Lung (tissue), 12 donors: Measurements from ENCODE around the gene SEPTIN5. TPM values are rescaled to one million over a fixed set of nuclear protein-coding genes. Genes with fewer than 3 reads are reported as not detected.

Experiments used
- ATAC-seq: fragments of 200-7000 bp; cut with Tn5 transposase; one replicate; pipeline ENCODE4 v1.9.1; 2020; ENCODE audit warnings: moderate number of reproducible peaks; ENCODE audit not compliant: insufficient read depth, low FRiP score
- DNase-seq, 3 donors: peaks; one replicate each; pipeline ENCODE4 v3.0.0-alpha.2; 2013 to 2017
- H3K27ac ChIP-seq, 2 donors: one replicate each; pipeline ENCODE4 v1.5.1; 2013; ENCODE audit warnings: mild to moderate bottlenecking in 2 of 2, moderate library complexity in 2 of 2, control low read depth in 1 of 2, inconsistent platforms in 1 of 2, low read depth in 1 of 2, low read length in 1 of 2
- H3K27me3 ChIP-seq, 3 donors: one replicate each; pipeline ENCODE4 v1.5.1; 2013; ENCODE audit warnings: low read length in 2 of 3; ENCODE audit not compliant: control insufficient read depth in 3 of 3, insufficient read depth in 3 of 3
- H3K36me3 ChIP-seq, 4 donors: one replicate each; pipeline ENCODE4 v1.5.1; 2013; ENCODE audit warnings: low read length in 4 of 4, mild to moderate bottlenecking in 1 of 4, moderate library complexity in 1 of 4; ENCODE audit not compliant: control insufficient read depth in 4 of 4, insufficient read depth in 4 of 4
- H3K4me1 ChIP-seq, 5 donors: one replicate each; pipeline ENCODE4 v1.5.1; 2013; ENCODE audit warnings: low read length in 5 of 5, mild to moderate bottlenecking in 2 of 5, moderate library complexity in 1 of 5; ENCODE audit not compliant: control insufficient read depth in 5 of 5, insufficient read depth in 5 of 5
- H3K4me3 ChIP-seq: one replicate; pipeline ENCODE4 v1.5.1; 2013; ENCODE audit warnings: mild to moderate bottlenecking, control low read depth, moderate library complexity
- H3K9ac ChIP-seq, 2 donors: one replicate each; pipeline ENCODE4 v1.5.1; 2013; ENCODE audit warnings: low read length in 2 of 2, control low read depth in 1 of 2; ENCODE audit not compliant: insufficient read depth in 1 of 2
- H3K9me3 ChIP-seq, 4 donors: one replicate each; pipeline ENCODE4 v1.5.1; 2013; ENCODE audit warnings: low read length in 3 of 4, mild to moderate bottlenecking in 1 of 4, moderate library complexity in 1 of 4; ENCODE audit not compliant: control insufficient read depth in 4 of 4, insufficient read depth in 3 of 4
- CTCF ChIP-seq: IDR thresholded peaks from 2 replicates; pipeline ENCODE4 v1.5.1; 2012; ENCODE audit warnings: mild to moderate bottlenecking; ENCODE audit errors: control extremely low read depth, extremely low read depth
- WGBS, 2 donors: extraction: QIAGEN DNeasy Blood & Tissue Kit; methylation state at CpG; one replicate each; pipeline ENCODE4 v1.1.7; 2013; 5-methylcytosine and 5-hydroxymethylcytosine counted together
- polyA plus RNA-seq, 2 donors: library from polyadenylated mRNA; stranded (reverse); fragments of 200-250 nt; gene quantifications; one replicate each; pipeline ENCODE4 v1.2.1, GENCODE V29; 2013
- total RNA-seq, 2 donors: library from RNA; depleted of rRNA in 1 of 2; stranded (reverse); fragments of >200 nt in 1 of 2; gene quantifications; one replicate each; pipeline ENCODE4 v1.2.1, GENCODE V29; 2014 to 2021
- donor health status: control.
- donor health status: control.
- donor health status: Bipolar disorder and iron deficiency.
- donor health status: healthy.
- donor health status: DM: yes; HTN: yes; CAD: no.

The SEPTIN5 gene
- total and polyA plus RNA-seq, 4 donors: 10.4 to 32.5 (median 14.2) TPM

GRCh38 chr22:19757140-19757984 is 43.1 kb downstream of the SEPTIN5 start:
- Histone ChIP-seq H3K9ac (no peak overlapping the region), H3K36me3 (no peaks in the 10 kb centered on the region), H3K4me3 (no peak overlapping the region), H3K27ac (no peak overlapping the region), H3K27me3 (peaks cover 3 to 75% (median 57%) of the 10 kb centered on the region in 3 donors), H3K9me3 (peaks cover 0 to 3% (median 0%) of the 10 kb centered on the region in 4 donors), H3K4me1 (peaks cover 0 to 22% (median 0%) of the 10 kb centered on the region in 5 donors)
- no peak for ATAC-seq
- WGBS, 2 donors: 21 to 33% methylated on average over 16 of the region's 16 CpGs
- no peak for DNase-seq
- no peak for TF ChIP-seq CTCF

DNA sequence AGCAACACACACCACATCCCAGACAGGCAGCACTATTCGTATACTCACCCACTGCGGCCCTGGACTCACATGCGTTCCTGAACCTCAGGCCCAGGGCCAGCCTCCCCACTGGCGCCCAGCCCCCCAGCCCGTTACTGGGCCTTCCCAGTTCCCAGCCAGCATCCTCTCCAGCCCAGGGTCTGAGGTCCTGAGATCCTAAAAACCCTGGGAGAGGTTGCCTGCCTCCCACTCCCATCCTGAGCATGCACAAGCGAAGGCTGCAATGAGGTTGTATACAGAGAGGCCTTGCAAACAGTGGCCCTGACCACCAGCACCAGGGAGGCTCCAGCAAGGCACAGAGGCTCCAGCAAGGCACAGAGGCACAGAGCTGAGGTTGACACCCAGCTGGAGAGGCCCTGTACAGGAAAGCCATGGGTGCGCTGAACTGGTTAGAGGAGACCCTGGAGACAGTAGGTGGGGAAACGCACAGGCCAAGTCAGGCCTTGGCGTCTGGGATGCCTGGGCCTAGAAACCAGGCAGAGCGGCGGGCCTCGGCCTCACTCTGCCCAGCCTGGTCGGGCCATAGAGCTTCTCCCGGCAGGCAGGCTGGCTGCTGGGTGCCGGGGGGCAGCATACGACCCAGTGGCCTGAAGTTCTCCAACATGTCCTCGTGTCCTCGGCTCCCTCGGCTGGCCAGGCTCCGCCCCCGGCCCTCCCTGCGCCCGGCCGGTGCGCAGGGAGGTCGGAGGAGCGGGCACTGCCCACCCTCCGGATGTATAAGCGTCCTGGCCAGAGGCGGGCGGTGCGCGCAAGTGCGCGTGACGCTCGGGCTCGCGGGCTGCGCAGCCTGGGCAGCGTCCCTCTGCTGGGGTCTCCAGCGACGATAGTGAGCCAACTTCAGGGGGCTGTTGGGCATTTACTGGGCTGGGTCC is 43.9 kb downstream of the SEPTIN5 start:
- no peak overlapping the region for H3K27ac ChIP-seq
- ATAC-seq (no peak), DNase-seq (no peak)
- 38 to 48% methylated on average over 33 to 43 of the region's 43 CpGs for WGBS, 2 donors
- no peak overlapping the region for H3K9ac ChIP-seq
- peaks cover 3 to 76% (median 56%) of the 10 kb centered on the region in 3 donors for H3K27me3 ChIP-seq
- no peak for TF ChIP-seq CTCF
- H3K9me3 ChIP-seq: peaks cover 0 to 3% (median 0%) of the 10 kb centered on the region in 4 donors
- H3K4me1 ChIP-seq: peaks cover 0 to 22% (median 0%) of the 10 kb centered on the region in 5 donors
- H3K36me3 ChIP-seq: no peaks in the 10 kb centered on the region
- no peak overlapping the region for H3K4me3 ChIP-seq

DNA sequence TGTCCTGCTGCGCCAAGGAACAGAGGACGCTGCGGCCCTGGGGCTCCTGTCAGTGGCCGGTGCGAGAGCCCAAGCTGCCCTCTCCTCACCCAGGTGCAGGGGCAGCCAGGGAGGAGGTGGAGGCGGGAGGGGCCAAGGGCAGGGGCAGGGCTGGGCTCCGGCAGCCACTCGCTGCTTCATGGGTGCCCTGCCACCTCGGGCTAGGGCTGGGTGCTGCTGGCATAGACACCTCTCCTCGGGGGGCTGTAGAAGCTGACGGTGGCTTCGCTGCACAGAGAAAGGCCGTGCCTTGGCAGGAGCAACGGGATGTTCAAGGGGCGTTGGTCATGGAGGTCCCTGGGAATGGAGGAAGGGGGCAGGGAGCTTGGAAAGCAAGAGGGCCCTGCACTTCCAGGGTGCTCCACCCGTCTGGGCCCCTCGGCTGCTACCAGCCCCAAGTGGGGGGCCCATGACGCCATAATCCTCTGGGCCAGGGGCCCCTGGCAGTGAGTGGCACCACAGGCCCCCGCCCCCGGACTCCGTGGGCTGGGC is 44.7 kb downstream of the SEPTIN5 start:
- H3K9ac ChIP-seq: no peak overlapping the region
- H3K4me1 ChIP-seq: peaks cover 0 to 22% (median 0%) of the 10 kb centered on the region in 5 donors
- DNase-seq: no peak
- no peak for TF ChIP-seq CTCF
- H3K36me3 ChIP-seq: no peaks in the 10 kb centered on the region
- no peak overlapping the region for H3K4me3 ChIP-seq
- peaks cover 3 to 76% (median 56%) of the 10 kb centered on the region in 3 donors for H3K27me3 ChIP-seq
- peaks cover 0 to 3% (median 0%) of the 10 kb centered on the region in 4 donors for H3K9me3 ChIP-seq
- no peak for ATAC-seq
- 9 to 10% methylated on average over 20 to 21 of the region's 21 CpGs for WGBS, 2 donors
- no peak overlapping the region for H3K27ac ChIP-seq
